ENCODE results near the gene FUT7. TPM values are rescaled to one million over a fixed set of nuclear protein-coding genes. Genes with fewer than 3 reads are reported as not detected.

FUT7 gene
- total RNA-seq, 3 donors from 2014 or later (not counting 1 experiment from before 2014, with no cell fraction given), result 0.99 to 5.1 (median 3.9) TPM

DNA sequence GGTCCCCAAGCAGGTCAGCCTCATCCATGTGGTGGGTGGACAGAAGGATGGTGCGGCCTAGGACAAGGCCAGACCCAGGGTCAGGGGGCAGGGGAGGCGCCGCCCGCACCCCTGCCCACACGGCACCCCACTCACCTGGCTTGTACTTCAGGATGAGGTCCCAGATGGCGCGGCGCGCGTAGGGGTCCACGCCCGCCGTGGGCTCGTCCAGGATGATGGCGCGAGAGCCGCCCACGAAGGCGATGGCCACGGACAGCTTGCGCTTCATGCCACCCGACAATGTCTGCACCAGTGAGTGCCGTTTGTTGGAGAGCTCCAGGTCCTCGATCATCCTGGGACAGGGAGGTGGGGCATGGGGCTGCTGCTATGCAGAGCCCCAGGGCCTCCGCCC, 16.4 kb downstream of the FUT7 start:
- Mint-ChIP-seq H3K36me3 (no peaks in the 10 kb centered on the region), H3K27ac (no peak overlapping the region), H3K9me3 (no peaks in the 10 kb centered on the region), H3K27me3 (ENCODE audit: low read depth in 2 of 2) (no peaks in the 10 kb centered on the region), H3K4me1 (peaks cover 0 to 3% of the 10 kb centered on the region in 2 donors), H3K4me3 (no peak overlapping the region)
- Histone ChIP-seq H3K27me3 (ENCODE audit: control insufficient read depth, insufficient read depth, low read length) (no peaks in the 10 kb centered on the region), H3K27ac (ENCODE audit: low read length) (no peak overlapping the region), H3K4me3 (ENCODE audit: low read length) (no peak overlapping the region), H3K9me3 (ENCODE audit: control insufficient read depth, insufficient read depth, low read length) (no peaks in the 10 kb centered on the region), H3K4me1 (ENCODE audit: control insufficient read depth, insufficient read depth, low read length) (no peaks in the 10 kb centered on the region), H3K36me3 (ENCODE audit: control insufficient read depth, insufficient read depth, low read length) (peaks cover 78% of the 10 kb centered on the region)
- TF ChIP-seq, protein P1, sequence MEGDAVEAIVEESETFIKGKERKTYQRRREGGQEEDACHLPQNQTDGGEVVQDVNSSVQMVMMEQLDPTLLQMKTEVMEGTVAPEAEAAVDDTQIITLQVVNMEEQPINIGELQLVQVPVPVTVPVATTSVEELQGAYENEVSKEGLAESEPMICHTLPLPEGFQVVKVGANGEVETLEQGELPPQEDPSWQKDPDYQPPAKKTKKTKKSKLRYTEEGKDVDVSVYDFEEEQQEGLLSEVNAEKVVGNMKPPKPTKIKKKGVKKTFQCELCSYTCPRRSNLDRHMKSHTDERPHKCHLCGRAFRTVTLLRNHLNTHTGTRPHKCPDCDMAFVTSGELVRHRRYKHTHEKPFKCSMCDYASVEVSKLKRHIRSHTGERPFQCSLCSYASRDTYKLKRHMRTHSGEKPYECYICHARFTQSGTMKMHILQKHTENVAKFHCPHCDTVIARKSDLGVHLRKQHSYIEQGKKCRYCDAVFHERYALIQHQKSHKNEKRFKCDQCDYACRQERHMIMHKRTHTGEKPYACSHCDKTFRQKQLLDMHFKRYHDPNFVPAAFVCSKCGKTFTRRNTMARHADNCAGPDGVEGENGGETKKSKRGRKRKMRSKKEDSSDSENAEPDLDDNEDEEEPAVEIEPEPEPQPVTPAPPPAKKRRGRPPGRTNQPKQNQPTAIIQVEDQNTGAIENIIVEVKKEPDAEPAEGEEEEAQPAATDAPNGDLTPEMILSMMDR (IDR thresholded peaks at IDR 0.05), result no peak
- DNase-seq (no peak), ATAC-seq (no peak)
- 98% methylated on average over 25 of the region's 25 CpGs for WGBS (ENCODE audit: insufficient coverage)
- intact Hi-C loops (cut with micrococcal nuclease), result no loop called here

DNA sequence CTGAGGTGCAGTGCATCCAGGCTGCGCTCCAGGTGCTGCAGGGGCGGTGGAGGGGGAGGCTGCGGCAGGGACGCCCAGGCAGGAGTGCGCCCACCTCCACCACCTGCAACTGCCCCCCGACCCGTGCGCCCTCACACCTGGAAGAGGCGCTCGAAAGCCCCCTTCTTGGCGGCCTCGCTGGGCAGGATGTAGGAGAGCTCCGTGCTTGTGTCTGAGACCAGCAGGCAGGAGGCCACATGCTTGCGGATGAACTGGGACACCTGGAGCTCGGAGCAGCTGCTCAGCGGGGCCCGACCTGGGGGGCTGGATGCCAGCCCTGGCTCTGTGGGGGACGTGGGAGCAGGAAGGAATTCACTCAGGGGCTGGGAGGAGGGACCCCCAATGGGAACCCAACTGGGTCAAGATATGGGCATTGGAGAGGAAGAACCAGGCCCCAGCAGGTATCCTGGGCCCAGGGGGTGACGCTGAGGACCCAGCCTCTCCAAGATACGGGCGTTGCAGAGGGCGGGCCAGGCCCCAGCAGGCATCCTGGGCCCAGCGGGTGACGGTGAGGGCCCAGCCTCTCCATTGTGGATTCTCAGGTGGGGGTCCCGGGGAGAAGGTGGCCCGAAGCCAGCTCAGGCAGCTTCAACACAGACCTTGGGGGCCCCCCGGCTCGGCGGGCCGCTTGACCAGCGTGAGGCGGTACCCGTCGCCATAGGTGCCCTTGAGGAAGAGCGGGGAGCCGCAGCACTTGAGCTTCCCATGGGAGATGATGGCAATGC, 16.9 kb downstream of the FUT7 start:
- Histone ChIP-seq H3K9me3 (ENCODE audit: control insufficient read depth, insufficient read depth, low read length) (no peaks in the 10 kb centered on the region), H3K27ac (ENCODE audit: low read length) (no peak overlapping the region), H3K4me1 (ENCODE audit: control insufficient read depth, insufficient read depth, low read length) (no peaks in the 10 kb centered on the region), H3K36me3 (ENCODE audit: control insufficient read depth, insufficient read depth, low read length) (peaks cover 73% of the 10 kb centered on the region), H3K4me3 (ENCODE audit: low read length) (no peak overlapping the region), H3K27me3 (ENCODE audit: control insufficient read depth, insufficient read depth, low read length) (no peaks in the 10 kb centered on the region)
- Mint-ChIP-seq H3K27me3 (ENCODE audit: low read depth in 2 of 2) (no peaks in the 10 kb centered on the region), H3K4me3 (no peak overlapping the region), H3K4me1 (peaks cover 0 to 3% of the 10 kb centered on the region in 2 donors), H3K9me3 (no peaks in the 10 kb centered on the region), H3K27ac (no peak overlapping the region), H3K36me3 (no peaks in the 10 kb centered on the region)
- 96% methylated on average over 36 of the region's 36 CpGs for WGBS (ENCODE audit: insufficient coverage)
- no peak for ATAC-seq
- intact Hi-C loops (cut with micrococcal nuclease), result no loop called here
- DNase-seq, result no peak
- TF ChIP-seq, protein P1 (IDR thresholded peaks at IDR 0.05), result no peak

DNA sequence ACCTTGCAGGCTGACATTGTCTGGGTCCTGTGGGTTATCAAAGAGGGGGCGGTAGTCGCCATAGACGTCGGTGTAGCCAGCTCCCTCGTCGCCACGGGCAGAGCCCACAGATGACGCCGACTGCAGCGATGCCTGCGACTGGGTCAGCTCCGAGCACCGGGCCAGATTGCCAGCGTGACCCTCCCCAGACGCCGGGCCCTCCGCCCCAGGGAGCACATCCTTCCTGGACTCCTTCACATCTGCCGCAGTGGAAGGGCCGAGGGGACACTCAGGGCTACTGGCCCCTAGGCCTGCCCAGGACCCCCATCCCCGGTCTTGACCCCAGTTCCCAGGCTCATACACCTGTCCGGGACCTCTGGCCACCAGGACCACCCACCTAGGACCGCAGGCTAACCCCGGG, 17.7 kb downstream of the FUT7 start:
- ATAC-seq (no peak), DNase-seq (no peak)
- no peak overlapping the region for H3K4me3 Mint-ChIP-seq
- Histone ChIP-seq H3K4me3 (ENCODE audit: low read length) (no peak overlapping the region), H3K27me3 (ENCODE audit: control insufficient read depth, insufficient read depth, low read length) (no peaks in the 10 kb centered on the region), H3K4me1 (ENCODE audit: control insufficient read depth, insufficient read depth, low read length) (no peaks in the 10 kb centered on the region), H3K9me3 (ENCODE audit: control insufficient read depth, insufficient read depth, low read length) (no peaks in the 10 kb centered on the region), H3K36me3 (ENCODE audit: control insufficient read depth, insufficient read depth, low read length) (peaks cover 75% of the 10 kb centered on the region), H3K27ac (ENCODE audit: low read length) (no peak overlapping the region)
- peaks cover 0 to 3% of the 10 kb centered on the region in 2 donors for H3K4me1 Mint-ChIP-seq
- TF ChIP-seq, protein P1 (IDR thresholded peaks at IDR 0.05), result no peak
- H3K9me3 Mint-ChIP-seq, result no peaks in the 10 kb centered on the region
- 89% methylated on average over 23 of the region's 23 CpGs for WGBS (ENCODE audit: insufficient coverage)
- H3K36me3 Mint-ChIP-seq, result no peaks in the 10 kb centered on the region
- H3K27me3 Mint-ChIP-seq (ENCODE audit: low read depth in 2 of 2), result no peaks in the 10 kb centered on the region
- H3K27ac Mint-ChIP-seq, result no peak overlapping the region
- intact Hi-C loops (cut with micrococcal nuclease), result no loop called here

DNA sequence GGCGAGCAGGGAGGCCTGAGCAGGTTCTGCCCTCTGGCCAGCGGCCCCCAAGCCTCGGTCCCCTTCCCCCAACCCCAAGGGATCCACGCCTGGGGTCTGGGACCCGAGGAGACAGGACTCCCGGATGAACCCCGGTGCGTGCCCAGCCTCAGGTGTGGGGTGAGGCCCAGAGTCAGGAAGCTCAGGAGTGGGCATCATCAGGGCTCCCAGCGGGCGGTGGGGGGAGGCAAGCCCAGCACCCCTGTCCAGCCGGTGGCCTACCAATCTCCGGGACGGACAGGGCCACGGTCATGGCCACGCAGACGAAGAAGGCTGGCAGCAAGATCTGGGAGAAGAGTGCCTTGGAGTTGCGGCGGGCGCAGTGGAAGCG, 18.3 kb downstream of the FUT7 start:
- H3K27ac Mint-ChIP-seq, result no peak overlapping the region
- DNase-seq (no peak), ATAC-seq (no peak)
- H3K4me1 Mint-ChIP-seq, result peaks cover 0 to 3% of the 10 kb centered on the region in 2 donors
- TF ChIP-seq, protein P1 (IDR thresholded peaks at IDR 0.05), result no peak
- no peaks in the 10 kb centered on the region for H3K27me3 Mint-ChIP-seq (ENCODE audit: low read depth in 2 of 2)
- WGBS (ENCODE audit: insufficient coverage), result 99% methylated on average over 17 of the region's 20 CpGs
- no peaks in the 10 kb centered on the region for H3K9me3 Mint-ChIP-seq
- Histone ChIP-seq H3K4me3 (ENCODE audit: low read length) (no peak overlapping the region), H3K27ac (ENCODE audit: low read length) (no peak overlapping the region), H3K27me3 (ENCODE audit: control insufficient read depth, insufficient read depth, low read length) (no peaks in the 10 kb centered on the region), H3K4me1 (ENCODE audit: control insufficient read depth, insufficient read depth, low read length) (no peaks in the 10 kb centered on the region), H3K9me3 (ENCODE audit: control insufficient read depth, insufficient read depth, low read length) (no peaks in the 10 kb centered on the region), H3K36me3 (ENCODE audit: control insufficient read depth, insufficient read depth, low read length) (peaks cover 70% of the 10 kb centered on the region)
- intact Hi-C loops (cut with micrococcal nuclease), result no loop called here
- no peak overlapping the region for H3K4me3 Mint-ChIP-seq
- H3K36me3 Mint-ChIP-seq, result no peaks in the 10 kb centered on the region

All from natural killer cell (primary cell).